Choroid plexus epithelial cell (primary cell): ENCODE data around the gene PCDHB12.
"Not testable (repeated sequence)": the region's sequence is repeated elsewhere in the genome, so short reads cannot be mapped to it uniquely, and the experiment has no call there.

ENCODE experiments used
- DNase-seq: peaks from one replicate; pipeline ENCODE4 v3.0.0-alpha.2; 2010; ENCODE audit warnings: low read depth
- H3K4me3 ChIP-seq: 2 replicates; pipeline ENCODE4 v1.5.1; 2011; ENCODE audit warnings: low read depth, mild to moderate bottlenecking, control low read depth, low read length, moderate library complexity
- CTCF ChIP-seq: conservative IDR thresholded peaks from 2 replicates; pipeline ENCODE4 v1.5.1; 2011; ENCODE audit warnings: low read depth, mild to moderate bottlenecking, control low read depth, inconsistent platforms, low read length, moderate library complexity

The PCDHB12 gene

GRCh38 chr5:141182248-141182647 lies 26.3 kb upstream of the PCDHB12 start, which contains the start of gene PCDHB16:
TSS of gene PCDHB16 (plus strand) at chr5:141182387. CDS start at chr5:141182560, 173 bp downstream.
- peak; percentile 20 for TF ChIP-seq CTCF
- no peak within 1 kb of the TSS for H3K4me3 ChIP-seq
- DNase-seq: peak; percentile 4

DNA sequence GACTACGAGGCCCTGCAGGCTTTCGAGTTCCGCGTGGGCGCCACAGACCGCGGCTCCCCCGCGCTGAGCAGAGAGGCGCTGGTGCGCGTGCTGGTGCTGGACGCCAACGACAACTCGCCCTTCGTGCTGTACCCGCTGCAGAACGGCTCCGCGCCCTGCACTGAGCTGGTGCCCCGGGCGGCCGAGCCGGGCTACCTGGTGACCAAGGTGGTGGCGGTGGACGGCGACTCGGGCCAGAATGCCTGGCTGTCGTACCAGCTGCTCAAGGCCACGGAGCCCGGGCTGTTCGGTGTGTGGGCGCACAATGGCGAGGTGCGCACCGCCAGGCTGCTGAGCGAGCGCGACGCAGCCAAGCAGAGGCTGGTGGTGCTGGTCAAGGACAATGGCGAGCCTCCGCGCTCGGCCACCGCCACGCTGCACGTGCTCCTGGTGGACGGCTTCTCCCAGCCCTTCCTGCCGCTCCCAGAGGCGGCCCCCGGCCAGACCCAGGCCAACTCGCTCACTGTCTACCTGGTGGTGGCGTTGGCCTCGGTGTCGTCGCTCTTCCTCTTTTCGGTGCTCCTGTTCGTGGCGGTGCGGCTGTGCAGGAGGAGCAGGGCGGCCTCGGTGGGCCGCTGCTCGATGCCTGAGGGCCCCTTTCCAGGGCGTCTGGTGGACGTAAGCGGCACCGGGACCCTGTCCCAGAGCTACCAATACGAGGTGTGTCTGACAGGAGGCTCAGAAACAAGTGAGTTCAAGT lies 24.2 kb upstream of the PCDHB12 start:
- not testable (repeated sequence) for H3K4me3 ChIP-seq, DNase-seq

DNA sequence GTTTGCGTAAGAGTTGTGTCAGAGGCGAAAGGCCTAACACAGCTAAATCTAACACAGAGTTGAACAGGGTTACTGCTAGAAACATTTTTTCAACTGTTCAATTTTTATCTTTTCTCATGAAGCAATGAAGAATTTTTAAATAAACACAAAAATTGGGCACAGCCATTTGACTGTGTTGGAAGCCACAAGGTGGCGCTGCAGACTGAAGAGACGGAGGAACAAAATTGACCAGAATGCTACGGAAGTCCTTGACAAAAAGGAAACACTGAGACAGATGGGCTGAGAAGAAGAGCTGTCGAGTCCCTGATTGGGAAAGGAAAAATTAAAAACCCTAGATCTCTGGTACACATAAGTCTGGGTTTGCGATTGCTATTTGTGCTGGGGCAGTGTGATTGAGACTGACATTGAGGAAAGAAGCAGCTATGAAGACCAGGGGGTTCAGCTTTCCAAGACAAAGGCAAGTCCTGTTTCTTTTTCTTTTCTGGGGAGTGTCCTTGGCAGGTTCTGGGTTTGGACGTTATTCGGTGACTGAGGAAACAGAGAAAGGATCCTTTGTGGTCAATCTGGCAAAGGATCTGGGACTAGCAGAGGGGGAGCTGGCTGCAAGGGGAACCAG lies 21.5 kb upstream of the PCDHB12 start, which contains the start of gene PCDHB9:
TSS of gene PCDHB9 (plus strand) at position 265 of the 616 bp plus-strand sequence. CDS start at position 423, 158 bp downstream.
- peak; percentile 11 for DNase-seq
- H3K4me3 ChIP-seq: no peak within 1 kb of the TSS
- TF ChIP-seq CTCF: peak; percentile 30

DNA sequence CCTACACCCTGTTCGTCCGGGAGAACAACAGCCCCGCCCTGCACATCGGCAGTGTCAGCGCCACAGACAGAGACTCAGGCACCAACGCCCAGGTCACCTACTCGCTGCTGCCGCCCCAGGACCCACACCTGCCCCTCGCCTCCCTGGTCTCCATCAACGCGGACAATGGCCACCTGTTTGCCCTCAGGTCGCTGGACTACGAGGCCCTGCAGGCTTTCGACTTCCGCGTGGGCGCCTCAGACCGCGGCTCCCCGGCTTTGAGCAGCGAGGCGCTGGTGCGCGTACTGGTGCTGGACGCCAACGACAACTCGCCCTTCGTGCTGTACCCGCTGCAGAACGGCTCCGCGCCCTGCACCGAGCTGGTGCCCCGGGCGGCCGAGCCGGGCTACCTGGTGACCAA lies 19.8 kb upstream of the PCDHB12 start:
- not testable (repeated sequence) for H3K4me3 ChIP-seq, DNase-seq

DNA sequence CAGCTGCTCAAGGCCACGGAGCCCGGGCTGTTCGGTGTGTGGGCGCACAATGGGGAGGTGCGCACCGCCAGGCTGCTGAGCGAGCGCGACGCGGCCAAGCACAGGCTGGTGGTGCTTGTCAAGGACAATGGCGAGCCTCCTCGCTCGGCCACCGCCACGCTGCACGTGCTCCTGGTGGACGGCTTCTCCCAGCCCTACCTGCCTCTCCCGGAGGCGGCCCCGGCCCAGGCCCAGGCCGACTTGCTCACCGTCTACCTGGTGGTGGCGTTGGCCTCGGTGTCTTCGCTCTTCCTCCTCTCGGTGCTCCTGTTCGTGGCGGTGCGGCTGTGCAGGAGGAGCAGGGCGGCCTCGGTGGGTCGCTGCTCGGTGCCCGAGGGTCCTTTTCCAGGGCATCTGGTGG lies 19.4 kb upstream of the PCDHB12 start:
- not testable (repeated sequence) for H3K4me3 ChIP-seq, DNase-seq

DNA sequence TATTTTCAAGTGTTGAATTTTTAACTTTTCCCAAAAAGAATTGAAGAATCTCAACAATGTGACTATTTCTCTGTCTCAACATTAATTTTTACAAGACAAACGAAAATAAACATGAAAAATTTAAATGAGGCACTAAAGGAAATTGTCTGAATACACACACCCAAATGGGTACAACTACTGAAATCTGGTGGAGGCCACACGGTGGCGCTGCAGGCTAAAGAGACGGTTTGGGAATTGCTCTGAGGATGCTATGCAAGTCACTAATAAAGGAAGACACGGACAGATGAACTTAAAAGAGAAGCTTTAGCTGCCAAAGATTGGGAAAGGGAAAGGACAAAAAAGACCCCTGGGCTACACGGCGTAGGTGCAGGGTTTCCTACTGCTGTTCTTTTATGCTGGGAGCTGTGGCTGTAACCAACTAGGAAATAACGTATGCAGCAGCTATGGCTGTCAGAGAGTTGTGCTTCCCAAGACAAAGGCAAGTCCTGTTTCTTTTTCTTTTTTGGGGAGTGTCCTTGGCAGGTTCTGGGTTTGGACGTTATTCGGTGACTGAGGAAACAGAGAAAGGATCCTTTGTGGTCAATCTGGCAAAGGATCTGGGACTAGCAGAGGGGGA lies 16.3 kb upstream of the PCDHB12 start, which contains the start of gene PCDHB10:
TSS of gene PCDHB10 (plus strand) at position 244 of the 616 bp plus-strand sequence. CDS start at position 444, 200 bp downstream.
- H3K4me3 ChIP-seq: no peak within 1 kb of the TSS
- TF ChIP-seq CTCF: peak; percentile 40
- peak; percentile 19 for DNase-seq

DNA sequence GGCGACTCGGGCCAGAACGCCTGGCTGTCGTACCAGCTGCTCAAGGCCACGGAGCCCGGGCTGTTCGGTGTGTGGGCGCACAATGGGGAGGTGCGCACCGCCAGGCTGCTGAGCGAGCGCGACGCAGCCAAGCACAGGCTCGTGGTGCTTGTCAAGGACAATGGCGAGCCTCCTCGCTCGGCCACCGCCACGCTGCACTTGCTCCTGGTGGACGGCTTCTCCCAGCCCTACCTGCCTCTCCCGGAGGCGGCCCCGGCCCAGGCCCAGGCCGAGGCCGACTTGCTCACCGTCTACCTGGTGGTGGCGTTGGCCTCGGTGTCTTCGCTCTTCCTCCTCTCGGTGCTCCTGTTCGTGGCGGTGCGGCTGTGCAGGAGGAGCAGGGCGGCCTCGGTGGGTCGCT lies 14.2 kb upstream of the PCDHB12 start:
- not testable (repeated sequence) for DNase-seq, H3K4me3 ChIP-seq

- TF ChIP-seq CTCF: no peak
- H3K4me3 ChIP-seq: no peak overlapping the region
- DNase-seq: no peak
Measured at GRCh38 chr5:141196363-141196762, 12.2 kb upstream of the PCDHB12 start.
